ENCODE measurements around the gene LGR4.
"Not testable (repeated sequence)": the region's sequence is repeated elsewhere in the genome, so short reads cannot be mapped to it uniquely, and the experiment has no call there.

The LGR4 gene

DNA sequence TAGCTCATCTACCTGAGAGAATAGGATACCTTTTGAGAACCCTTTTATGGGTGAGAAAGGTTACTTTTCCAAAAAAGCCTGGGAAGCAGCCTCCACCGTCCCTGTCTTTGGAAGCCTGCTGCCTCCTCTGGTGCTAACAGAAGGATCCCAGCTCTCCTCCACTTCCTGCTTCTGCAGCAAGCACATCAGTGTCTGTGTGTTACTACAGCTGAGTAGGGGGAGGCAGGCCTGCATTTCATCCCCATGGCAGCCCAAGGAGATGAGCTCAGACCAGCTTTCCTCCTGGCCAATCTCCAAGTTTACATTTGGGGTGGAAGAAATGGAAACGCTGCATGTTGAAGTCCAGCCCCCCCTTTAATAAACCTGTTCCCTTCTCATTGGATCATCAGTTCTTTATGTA, 102.2 kb downstream of the LGR4 start:
- no peak for DNase-seq

DNA sequence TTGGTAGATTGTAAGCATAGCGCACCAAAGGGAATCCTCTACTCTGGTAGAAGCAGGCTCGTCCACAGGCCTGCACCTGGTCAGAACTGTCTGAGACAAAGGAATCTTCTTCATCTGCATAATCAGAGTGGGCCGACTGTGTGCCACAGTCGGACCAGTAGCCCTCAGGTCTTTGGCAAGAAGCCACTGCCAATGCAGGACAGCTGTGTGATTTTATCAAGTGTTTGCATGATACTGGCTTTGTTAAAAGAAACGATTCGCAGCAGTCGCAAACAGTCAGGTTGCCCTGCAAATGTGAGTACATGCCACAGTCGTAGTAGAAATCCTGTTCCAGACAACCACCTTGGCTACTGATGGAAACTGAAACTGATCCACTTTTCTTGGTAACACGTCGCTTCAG, 104.7 kb downstream of the LGR4 start:
- no peak for DNase-seq

DNA sequence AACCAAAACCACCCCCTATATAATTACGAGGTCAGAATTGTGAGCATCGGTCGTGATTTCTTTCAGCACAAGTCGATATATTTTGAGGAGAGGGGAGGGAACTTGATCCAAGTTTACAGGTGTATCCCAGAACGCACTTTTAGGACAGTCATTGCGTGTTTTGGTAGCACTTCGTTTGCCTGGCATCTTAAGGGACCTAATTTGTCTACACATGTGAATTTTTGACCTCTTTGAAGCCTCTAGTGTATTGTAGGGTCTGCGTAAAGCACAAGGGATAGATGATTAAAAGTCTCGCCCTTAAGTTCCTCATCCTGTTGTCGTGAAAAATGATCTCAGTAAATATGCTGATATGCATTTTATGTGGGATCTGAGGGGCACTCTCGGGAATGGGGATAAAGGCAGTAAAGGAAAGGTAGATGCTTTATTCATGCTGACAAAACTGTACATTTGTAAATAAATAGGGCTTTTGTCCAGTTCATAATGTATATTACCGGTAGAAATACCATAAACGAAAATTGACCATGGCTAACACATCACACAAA, 108.9 kb downstream of the LGR4 start:
- DNase-seq: no peak

DNA sequence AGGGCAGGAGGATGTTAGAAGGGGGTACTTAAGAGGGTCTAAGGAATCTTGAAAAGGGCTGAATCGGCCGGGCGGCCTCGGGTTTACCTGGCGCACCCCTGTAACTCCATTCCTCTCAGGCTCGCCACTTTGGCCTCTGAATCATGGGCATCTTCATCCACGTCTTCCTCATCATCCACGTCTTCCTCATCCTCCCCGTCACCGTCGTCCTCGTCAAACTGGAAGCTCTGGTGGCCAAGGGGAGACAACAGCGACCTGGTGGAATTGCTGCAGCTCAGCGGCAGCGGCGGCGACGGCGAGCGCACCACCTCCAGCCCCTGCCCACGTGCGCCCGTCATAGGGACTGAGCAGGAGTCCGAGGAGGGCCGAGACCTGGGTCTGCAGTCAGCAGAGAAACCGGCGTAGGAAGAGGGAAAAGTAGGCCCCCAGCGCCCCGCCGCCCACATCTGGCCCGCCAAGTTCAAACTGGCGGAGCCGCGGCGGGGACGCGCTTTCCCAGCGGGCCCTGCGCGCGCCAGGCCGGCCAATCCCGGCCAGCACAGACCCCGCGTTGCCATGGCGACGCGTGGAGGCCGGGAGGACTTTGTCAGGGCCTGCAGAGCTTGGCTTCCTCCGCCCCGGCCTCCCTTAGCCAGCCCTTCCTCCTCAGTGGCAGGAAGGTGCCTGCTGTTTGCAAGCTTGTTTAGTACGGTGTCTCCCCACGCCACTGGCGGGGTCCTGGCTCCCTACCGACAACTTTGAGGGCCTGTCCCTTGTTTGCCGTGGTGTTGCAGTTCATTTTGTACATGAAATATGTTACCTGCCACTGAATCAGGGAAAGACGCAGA, 109.6 kb downstream of the LGR4 start, which contains the start of gene CCDC34:
CCDC34 (minus strand) TSS at position 467 of the 827 bp plus-strand sequence; CDS start at position 446, 21 bp downstream.
- peak; percentile 75 to 89 (median 84) for DNase-seq

DNA sequence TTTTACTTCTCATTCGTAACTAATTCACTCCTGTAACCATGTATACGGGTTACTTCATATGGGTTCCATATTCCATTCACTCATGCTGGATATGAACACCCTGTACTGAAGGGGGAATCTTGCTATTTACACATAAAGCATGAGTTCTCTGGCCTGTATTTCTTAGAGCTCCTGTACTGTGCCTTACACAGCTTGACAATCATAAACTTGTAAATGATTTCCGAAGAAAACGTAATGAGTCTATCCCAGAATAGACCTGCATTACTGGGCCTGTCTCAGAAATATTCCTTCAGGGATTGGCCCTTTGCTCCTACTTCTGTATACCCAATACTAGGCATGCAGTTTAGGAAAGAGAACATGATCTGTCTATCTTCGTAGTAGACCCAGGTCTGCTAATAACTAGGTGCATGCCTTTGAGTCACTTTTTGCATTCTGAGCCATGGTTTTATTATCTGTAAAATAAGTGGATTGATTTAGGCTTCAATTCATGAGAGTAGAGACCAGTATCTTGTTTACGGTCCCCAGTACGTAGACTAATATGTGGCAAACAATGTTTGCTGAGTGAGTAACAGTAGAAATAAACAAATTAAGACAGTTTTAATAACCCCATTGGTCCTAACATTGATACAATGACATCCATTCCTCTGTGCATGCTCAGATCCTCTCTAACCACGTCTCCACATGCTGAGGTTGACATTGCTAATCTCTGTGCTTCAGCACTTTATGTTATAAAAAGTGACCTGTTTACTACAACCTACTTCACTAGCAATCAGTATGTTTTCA, 110.8 kb downstream of the LGR4 start:
- DNase-seq: no peak

DNA sequence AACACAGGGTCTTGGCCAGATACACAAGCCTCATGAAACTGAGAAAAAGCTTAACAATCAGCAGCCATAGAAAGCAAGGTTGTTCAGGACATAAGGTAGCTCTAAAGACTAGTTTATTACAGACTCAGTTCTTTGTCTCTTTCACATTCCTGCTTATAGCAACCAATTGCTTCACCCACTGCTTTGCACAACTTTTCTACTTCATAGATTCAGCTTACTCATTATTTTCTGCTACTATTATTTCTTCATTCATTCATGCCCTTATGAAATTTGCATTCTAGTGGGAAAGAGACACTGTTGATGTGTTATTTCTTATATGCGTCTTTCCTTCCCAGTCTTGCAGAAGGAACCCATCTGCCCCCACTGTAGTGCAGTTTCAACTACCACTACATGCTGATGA, 114.3 kb downstream of the LGR4 start:
- DNase-seq: no peak

DNA sequence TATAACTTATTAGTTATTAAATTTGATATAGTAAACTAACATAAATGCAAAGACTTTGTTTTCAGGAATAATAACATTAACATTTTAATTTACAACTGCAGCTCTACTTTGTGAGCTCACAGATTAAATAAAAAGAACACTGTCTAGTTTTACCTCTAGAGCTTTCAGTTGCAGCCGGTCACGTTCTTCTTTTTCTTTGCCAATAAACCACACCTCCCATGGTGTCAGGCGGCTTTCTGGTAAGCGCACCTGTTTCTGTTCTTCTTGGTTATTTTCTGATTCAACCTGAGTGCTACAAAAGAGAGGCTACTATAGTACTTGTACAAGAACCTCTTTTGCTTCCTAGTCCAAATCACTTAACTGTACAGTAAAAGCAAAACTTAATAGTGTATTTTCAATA, 115.3 kb downstream of the LGR4 start:
- DNase-seq: no peak

DNA sequence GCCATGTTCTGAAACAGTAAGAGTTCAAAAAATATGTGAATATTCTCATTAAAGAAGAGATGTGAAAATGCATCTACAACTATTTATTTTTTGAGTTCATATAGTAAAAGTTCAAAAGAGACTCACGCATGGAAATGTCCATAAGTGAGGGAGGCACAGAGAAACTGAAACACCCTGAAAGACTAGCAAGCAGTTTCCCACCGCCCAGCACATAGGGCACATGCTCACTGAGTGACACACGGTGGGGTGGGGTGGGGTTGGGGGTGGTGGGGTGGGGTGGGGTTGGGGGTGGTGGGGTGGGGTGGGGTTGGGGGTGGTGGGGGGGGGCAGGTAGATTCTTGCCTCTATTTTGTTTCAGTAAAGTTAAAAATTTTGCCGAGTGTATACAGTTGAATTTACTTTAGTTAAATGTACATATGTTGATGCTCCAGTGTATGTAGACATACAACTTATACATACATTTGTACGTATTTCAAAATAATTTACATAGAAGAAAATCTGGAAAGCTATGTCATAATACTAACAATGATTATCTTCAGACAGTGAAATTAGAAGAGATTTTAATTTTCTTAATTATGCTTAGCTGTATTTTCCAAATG, 115.9 kb downstream of the LGR4 start:
- DNase-seq: no peak

DNA sequence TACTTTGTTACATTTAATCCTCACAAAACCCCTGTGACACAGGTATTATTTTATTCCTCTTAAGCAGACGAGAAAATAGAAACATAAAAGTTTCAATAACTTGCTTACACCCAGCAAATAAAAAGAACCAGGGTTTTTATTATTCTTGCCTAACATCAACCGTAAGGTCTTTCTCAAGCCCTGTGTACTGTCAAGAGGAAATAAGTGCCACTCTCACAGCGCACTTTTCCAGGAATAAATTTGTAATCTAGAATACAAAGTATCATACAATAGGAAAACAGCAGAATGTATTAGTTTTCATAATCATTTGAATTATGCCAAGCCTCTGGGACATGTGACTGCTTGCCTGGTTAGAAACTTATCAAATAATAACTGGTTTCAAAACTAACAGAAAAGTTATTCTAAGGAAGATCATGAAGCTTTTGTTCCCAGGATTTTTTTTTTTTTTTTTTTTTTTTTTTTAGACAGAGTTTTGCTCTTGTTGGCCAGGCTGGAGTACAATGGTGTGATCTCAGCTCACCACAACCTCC, 117.0 kb downstream of the LGR4 start:
- no peak for DNase-seq

DNA sequence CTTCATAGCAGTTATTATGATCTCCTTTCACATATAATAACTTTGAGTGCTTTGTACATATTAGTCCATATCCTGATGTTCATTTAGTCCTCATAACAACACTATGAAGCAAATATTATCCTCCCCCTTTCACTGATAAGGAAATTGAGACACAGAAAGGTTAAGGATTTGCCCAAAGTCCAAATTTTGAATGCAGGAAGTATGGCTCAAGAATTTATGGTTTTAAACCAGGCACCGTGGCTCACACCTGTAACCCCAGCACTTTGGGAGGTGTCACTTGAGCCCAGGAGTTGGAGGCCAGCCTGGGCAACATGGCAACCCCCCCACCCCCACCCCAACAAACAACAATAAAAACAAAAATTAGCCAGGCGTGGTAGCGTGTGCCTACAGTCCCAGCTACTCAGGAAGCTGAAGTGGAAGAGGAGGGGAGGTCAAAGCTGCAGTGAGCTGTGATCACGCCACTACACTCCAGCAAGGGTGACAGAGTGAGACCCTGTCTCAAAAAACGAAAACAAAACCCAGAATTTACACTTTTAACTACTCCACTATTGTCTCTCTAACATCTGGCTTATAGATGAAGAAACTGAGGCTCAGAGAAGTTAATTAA, 118.1 kb downstream of the LGR4 start:
- no peak for DNase-seq

DNA sequence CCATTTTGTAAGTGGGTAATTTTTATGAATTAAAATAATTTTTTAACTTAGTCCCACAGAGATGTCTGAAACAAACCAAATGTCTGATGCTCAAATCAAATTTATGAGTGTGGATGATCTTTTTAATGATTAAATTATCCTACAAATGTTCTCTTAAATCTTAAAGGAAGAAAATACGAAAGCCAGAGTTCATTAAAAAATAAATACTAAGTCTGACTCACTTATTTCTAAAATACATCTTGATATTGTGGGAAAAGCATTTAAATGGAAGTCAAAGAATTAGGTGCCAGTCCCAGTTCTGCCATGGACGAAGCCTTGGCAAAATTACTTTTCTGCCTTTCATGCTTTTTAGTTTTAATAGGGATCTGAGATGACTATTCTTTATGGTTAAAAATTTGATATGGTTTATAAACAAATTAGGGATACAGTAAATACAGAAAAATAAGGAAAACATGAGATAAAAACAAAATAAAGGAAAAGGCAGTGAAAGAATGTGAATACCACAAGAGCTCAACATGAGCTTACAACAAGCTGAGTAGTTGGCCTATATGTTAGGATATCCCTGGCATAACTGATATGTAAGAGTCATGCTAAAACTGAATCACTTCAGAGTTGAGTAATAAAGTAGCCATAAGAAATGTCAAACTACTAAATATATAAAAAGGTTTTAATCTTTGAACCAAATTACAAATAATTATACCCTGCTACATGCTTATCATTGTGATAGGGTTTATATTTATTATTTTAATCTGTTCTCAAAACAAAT, 118.8 kb downstream of the LGR4 start:
- DNase-seq: no peak

DNA sequence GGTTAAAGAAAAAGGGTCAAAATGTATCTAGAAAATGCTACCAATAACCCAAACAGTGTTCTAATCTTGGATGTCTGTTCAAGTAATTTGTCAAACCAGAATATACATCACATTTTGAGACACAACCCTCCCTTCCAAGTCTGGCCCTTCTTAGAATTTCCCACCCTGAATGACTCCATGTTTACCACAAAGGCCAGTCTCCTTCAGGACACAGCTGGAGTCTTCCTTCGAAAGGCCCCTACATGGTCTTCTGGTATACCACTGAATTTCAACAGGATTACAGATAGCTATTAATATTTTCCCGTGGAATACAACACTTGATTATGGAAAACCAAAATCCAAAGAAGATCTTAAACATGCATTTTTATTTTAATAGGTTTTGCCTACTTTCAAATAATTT, 119.8 kb downstream of the LGR4 start:
- no peak for DNase-seq

DNA sequence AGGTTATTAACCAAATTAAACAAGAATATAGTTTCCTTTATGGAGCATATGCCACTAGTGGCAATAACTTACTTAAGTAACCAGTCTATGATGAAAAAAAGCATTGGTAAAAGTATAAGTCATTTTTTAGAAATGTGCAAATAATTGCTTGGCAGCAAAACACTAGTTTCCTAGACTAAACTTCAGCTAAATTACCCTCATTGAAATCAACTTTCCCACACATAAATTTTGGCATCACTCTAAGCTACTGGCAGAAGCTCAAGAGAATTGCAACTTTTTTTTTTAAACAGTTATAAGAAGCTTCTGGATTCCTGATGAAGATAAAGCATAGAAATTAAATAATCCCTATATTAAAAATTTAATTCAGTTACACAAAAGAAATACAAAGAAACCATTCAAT, 122.1 kb downstream of the LGR4 start:
- DNase-seq: no peak

DNA sequence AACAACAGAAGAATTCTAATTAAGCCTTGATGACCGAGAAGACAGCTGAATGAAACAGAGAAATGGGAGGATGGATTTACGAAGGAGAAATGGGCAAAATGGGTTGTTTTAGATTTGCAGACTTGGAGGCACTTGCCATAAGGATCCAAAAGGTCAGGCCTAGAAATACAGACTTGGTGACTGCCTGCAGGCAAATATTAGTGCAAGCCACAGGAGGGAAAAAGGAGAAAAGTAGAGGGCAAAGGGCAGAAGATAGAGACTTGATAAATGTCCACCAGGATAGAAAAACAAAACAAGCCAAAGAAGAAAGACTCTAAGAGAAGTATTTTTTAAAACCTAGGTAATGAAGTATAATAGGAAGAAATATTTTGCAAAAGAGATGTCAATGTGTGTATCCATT, 122.7 kb downstream of the LGR4 start:
- no peak for DNase-seq

DNA sequence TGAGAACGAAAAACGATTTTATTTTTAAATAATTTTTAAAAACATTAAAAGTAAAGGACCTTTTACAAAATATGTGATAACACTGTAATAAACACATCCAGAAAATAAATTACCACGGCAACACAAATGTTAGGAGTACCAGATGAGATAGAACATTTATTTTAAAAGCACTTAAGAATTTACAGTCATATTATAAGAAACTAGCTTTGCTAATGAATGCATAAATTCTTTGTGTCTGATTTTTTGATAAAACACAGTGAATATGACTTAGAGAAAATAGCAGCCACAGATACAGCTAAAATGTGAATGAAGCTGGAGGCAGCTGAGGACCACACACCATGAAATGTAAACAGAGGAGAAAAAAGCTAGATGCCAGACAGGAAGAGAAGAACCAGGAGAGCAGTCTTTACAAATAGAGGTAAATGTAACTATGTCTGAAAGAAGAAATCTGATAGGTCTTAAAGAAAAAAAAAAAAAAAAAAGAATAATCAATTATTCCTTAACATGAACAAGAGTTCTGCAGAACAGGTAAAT, 124.2 kb downstream of the LGR4 start:
- no peak for DNase-seq

DNA sequence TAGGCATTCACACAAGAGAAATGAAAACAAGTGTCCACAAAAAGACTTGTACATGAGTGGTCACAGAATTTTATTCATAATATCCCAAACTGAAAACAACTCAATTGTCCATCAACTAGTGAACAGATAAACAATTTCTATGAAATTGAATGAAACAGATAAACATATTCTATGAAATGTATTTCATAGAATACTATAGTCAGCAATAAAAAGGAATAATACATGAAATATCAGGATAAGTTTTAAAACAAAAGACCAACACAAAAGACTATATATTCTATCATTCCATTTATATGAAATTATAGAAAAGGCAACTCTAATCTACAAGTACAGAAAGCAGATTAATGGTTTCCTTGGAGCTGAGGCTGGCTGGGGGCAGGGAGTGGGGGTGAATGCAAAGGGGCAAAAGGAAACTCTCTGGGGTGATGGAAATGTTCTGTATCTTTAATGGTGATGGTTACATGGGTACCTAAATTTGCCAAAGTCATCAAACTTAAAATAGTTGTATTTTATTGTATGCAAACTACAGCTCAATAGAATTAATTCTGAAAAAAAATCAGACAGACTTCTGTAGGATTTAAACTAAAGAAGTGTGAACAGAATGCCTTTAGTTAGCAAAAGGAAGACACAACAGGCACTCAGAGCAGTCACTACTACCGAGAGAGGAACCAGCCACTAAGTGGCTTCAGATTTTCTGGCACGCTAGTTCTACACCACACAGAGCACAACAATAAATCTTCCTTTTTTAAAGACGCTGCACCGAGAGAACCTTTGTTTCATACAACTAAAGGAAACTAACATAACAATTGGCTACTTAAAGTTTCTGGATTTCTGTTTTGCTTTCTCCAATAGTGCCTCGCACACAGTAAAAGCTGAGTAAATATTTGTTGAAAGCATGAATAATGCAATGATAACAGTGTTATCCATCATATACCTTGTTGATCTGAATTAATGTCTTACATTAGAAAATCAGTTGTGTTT, 124.9 kb downstream of the LGR4 start:
- DNase-seq: no peak

DNA sequence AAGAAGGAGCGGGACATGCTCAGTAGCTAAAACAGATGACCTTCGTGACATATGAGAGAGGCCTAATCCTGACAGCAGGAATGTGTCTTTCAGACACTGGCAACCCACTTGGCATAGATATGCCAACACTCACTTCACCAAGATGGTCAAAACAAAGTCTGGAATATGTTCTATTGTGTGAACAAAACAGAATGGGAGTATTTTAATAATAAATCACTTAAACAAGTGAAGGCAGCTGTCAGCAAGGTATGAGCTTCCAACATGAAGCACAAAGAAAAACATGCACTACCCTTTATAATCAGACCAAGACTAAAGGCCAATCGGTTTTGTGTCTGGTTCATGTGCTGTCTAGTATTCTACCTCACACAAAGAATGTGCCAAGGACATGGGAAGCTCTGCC, 132.6 kb downstream of the LGR4 start:
- DNase-seq: no peak

DNA sequence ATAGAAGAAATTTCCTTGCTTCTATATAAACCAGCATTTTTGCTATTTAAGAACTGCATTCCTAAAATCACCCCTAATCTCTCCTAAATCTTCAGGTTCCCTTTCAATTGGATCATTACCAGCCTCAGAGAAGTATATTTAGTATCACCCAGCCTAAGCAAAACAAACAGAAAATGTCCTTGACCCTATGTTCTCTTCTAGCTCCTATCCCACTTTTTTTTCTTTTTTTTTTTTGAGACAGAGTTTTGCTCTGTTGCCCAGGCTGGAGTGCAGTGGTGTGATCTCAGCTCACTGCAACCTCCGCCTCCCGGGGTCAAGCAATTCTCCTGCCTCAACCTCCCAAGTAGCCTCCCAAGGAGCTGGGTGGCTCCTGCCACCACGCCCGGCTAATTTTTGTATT, 137.8 kb downstream of the LGR4 start:
- DNase-seq: not testable (repeated sequence)

DNA sequence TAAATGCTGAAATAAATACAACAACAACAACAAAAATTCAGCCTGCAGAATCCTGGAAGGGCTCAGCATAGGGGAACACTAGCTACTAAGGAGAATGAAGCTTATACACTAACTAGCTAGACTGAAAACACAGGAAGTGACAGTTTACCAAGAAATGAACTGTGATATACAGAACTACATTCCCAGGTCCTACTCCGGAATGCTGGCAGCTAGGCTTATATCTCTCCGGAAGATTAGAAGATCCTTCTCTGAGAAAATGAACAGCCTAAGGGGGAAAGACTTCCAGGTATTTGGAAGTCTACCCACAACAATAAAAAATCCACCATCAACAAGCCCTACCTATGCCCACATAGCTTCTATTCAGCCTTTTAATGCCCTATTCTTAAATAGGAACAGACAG, 140.6 kb downstream of the LGR4 start:
- no peak for DNase-seq

DNA sequence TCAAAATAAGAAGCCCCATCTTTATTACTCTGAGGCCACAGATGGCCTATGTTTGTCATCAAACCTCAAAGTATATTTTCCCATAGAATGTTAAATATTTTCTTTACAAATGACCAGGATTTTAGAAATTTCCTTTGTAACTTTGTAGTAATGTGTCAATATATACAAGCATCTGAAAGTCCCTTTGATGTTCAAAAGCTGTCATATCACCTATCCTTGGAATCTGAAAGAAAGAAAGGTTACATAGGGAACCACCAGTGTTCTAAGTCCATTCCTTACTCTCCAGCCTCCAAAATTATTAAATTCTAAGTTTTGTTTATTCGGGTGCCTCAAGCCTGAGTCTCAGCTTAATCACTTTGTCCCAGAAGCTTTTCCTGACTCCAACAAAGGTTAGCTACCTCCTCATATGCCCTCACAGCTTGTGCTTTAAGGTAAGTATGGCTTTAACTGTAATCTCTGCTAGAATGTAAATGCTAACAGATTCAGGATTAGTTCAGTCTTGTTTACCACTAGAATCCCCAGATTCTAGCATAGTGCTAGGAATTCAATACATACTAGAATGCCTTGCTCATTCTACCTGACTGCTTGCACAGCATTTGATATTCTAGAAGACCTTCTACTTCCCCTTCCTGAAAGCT, 141.8 kb downstream of the LGR4 start:
- no peak for DNase-seq

All from stimulated activated naive CD4-positive, alpha-beta T cell (primary cell).